ENCODE measurements around the gene EGF.

DNA sequence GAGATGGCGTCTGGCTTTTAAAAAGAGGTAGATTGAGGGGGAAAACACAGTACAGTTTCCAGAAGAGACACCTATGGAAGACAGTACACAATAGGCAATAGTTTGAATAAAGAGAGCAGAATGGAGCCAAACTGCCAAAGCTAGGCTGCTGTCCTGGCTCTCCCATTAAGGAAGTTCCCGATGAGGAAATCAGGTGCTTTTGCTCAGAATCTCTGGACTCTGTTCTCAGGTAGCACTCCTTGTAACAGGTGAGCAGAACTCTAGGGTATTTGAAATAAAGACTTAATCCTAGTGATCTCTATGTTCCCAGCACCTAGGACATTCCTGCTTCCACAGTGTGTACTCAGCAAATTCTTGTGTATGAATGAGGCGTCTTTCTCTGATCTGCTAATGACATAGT is 1.6 kb downstream of the EGF start:
- TF ChIP-seq, protein P1, sequence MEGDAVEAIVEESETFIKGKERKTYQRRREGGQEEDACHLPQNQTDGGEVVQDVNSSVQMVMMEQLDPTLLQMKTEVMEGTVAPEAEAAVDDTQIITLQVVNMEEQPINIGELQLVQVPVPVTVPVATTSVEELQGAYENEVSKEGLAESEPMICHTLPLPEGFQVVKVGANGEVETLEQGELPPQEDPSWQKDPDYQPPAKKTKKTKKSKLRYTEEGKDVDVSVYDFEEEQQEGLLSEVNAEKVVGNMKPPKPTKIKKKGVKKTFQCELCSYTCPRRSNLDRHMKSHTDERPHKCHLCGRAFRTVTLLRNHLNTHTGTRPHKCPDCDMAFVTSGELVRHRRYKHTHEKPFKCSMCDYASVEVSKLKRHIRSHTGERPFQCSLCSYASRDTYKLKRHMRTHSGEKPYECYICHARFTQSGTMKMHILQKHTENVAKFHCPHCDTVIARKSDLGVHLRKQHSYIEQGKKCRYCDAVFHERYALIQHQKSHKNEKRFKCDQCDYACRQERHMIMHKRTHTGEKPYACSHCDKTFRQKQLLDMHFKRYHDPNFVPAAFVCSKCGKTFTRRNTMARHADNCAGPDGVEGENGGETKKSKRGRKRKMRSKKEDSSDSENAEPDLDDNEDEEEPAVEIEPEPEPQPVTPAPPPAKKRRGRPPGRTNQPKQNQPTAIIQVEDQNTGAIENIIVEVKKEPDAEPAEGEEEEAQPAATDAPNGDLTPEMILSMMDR (IDR thresholded peaks at IDR 0.05), result no peak
- TF ChIP-seq EZH2 (IDR thresholded peaks at IDR 0.05), result no peak

Data from neural progenitor cell (in vitro differentiated cells).